Measurements from ENCODE around the gene ALKAL2. TPM values are rescaled to one million over a fixed set of nuclear protein-coding genes. Genes with fewer than 3 reads are reported as not detected.

ALKAL2 gene
- total RNA-seq, 1 experiment from 2014 or later = not detected

DNA sequence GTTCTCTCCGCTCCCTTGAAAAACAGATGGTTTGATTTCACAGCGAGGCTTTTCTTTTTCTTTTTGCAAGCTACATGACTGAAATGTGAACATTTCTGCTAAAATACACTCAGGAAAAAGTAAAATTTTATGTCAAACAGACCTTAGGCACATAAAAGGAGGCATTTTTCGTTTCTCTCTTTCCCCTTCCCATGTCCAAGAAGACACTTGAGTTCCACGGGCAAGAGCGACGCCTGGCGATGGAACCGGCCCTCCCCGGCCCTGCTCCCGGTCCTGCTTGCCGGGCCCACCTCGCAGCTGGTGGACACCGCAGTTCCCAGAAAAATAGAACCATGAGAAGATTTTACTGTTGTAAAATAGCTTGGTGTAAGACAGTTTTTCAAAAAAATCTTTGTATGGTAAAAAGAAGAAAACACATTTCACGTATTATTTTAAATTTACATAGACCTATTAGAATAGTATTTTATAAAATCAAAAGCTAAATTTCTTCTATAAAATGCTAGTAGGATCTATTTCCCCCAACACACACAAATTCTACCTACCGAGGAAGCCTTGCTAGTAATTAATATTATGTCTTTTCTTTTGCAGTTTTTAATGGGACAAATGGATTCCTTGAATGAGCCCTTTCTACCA lies 2.3 kb upstream of the ALKAL2 start:
- peak; percentile 65 for DNase-seq (ENCODE audit: low read depth)

DNA sequence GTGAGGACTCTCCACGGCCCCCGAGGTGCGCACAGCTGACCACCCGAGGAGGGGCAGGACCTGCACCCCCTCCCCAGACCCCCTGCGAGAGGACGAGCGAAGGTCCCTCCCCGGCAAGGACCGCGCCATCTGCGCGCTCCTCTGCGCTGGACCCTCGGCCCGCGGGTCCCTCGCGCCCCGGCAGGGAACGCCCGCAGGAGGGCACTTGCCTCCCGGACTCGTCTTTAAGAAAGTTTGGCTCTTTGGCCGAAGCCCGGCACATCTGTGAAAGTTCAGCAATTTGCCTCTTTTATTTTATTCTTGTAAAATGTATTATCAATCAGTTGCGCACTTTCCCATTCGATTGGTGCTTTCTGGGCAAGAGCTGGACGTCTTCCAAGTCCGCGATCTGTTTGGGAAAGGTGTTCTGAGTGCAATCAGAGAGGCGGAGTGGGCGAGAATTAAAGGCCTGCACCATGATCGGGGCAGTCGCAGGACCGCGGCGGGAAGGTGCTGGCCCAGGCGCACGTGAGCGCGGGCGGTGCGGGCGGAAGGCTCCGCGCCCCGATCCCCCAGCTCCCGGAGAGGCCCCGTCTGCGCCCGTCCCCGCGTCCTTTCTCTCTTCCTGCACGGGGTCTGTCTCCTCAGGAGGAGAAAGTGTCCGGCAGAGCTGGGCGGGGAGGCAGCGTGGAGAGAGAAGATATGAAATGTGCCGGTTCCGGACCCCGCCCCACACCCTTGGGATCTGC lies 1.6 kb upstream of the ALKAL2 start:
- DNase-seq (ENCODE audit: low read depth) = peak; percentile 14

DNA sequence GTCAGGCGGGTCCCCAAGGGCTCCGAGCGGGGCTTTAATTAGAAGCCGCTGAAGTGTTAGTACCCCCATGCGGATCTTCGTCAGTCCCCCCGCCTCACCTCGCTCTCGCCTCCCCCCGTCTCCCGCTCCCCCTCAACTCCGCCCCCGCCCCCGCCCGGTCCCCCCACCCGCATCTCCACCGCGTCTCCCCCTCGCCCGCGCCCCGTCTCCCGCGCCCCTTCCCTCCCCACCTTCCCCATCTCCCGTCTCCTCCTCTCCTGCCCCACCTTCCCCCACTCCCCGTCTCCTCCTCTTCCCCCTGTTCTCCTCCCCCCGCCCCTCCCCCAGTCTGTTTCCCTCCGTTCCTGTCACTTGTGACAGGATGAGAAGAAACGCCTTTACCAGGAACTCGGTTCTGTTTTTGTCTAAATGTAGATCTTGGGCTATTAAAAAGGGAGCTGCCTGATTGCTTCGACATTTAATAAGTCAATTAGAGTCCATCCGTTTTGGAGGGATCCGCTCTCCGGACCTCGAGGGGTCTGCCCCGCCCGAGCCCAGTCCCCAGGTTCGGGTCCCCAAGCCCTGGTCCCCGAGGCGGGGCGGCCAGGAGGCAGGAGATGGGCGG lies 969 bp upstream of the ALKAL2 start:
- DNase-seq (ENCODE audit: low read depth) = no peak

DNA sequence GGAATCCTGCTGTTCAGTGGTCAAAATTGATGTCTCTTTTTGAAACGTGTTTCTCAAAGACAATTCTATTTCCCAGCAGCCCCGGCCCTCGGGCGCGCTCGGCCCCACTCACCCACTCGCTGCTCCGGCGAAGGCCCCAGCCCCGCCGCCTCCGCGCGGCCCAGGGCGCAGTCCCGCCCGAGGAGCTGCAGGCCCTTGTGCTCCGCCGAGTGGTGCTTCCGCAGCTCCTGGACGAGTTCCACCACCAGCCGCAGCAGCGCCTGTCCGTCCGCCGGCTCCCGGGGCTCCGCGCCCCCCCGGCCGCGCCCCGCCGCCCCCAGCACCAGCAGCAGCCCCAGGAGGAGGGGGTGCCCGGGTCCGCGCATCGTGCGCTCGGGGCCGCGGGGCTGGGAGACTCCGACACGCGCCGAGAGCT lies 413 bp downstream of the ALKAL2 start:
- no peak for DNase-seq (ENCODE audit: low read depth)

DNA sequence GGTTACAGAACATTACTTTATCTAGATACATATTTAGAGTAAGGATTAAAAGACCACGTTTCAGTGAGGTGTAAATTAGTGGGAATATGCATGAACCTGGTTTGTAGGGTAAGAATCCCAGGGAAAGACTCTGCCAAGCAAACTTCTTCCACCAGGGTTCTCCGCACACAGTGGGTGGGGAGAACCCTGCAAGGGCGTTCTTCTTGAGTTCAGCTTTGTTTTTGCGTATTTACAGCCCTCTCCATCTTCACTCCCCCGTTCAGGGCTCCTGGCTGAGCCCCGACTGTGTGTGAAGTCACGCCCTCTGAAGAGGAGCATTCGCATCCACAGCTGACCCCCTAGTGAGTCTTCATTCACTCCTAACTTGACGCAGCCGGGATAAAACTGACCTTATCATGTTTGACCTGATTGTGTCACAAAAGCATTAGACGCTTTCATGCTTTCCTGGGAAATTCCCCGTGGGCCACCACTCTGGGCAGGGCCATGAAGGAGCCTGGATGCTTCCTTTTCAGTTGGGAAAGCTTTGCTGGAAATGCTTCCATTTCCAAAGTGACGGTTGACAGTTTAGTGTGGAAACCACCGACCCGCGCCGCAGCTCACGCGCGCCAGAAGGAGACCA lies 1.0 kb downstream of the ALKAL2 start:
- no peak for DNase-seq (ENCODE audit: low read depth)

DNA sequence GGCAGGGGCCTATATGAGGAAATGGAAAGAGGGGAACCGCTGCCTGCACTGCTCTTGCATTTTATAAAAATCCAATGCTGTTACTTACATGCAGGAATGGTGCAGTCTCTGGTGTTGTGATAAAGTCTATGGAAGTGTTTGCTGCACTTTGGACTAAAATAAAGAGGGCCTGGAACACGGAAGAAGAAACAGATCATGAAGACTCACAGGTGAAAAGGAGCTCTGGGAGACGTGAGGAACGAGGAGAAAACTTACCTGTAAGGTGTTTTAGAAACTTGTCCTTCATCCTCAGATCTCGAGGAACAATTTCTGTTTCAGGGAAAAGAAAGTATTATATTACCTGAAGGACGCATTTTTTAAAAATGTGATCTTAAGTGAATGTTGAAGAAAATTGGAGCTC lies 1.9 kb downstream of the ALKAL2 start:
- DNase-seq (ENCODE audit: low read depth) = no peak

DNA sequence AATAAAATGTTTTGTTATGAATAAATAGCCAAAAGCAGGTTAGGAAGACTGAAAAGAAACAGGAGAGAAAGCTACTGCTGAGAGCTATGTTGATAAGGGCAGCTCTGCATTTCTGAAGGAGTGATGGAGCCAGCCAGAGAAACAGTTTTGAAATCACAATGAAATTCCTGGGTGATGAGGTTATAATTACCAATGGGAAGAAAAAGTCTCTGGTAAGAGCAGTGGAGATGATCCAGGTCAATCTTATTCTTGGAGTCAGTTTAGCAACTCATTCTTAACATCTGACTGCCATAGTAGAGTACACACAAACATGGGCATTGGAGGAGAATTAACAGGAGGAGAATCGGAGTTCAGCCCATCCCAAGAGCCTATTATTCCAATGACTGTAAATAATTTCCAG lies 2.4 kb downstream of the ALKAL2 start:
- DNase-seq (ENCODE audit: low read depth) = peak; percentile 38

DNA sequence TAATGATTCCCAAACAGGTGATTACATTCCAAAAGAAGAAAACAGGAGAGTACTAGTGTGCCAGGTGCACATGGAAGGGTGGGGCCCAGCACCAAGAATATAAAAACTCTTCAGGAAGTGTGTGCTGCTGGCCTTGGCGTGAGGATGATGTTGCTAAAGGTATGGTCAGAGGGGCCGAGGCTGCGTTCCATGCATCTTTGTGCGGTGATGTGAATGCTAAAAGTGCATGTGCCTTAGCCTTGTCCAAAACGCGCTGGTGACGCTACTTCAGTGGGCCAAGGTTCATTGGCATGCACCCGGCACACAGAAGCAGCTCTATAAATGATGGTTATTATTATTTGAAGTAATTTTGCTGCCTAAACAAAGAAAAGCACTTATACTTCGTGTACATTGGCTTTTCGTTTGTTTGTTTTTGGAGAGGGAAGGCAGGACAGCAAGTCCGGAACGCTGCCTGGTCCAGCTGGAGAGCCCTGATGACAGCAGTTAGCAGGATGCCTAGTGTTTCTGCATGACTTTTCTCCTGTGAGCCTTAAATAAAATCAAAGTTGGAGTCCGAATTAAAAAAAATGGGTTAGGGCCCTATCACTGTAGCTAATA lies 2.9 kb downstream of the ALKAL2 start:
- no peak for DNase-seq (ENCODE audit: low read depth)

DNA sequence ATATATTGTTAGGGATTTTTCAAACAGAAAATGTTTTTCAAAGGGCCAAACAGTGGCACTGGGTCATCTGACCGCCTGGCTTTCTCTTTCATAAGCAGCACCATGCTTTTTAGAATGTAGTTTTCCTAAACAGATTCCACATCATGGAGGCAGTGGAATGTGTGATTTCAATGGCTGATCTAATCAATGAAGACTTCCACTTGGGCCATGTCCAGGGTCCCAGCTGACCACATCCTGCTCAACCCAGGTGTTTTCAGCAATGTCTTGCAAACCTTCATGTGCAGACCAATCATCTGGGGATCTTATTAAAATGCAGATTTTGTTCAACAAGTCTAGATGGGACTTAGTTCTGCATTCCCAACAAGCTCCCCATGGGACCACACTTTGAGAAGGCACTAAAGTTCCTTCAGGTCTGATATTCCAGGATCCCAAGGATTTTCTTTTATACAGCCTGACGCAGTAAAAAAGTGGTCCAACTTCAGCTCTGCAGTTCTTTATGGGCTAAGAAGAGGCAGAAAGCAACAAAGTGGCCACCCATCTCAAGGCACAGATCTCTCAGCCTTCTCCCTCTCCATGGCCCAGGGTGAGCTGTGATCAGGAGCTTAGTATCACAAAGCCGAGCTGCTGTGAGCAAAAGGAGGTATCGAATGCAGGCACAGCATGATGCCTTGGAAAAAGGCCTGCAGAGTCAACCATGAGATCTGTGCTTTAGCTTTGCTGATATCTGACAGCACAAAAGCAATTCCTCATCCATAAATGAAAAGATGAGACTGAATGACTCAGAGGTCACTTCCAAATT lies 3.7 kb downstream of the ALKAL2 start:
- DNase-seq (ENCODE audit: low read depth) = peak; percentile 18

DNA sequence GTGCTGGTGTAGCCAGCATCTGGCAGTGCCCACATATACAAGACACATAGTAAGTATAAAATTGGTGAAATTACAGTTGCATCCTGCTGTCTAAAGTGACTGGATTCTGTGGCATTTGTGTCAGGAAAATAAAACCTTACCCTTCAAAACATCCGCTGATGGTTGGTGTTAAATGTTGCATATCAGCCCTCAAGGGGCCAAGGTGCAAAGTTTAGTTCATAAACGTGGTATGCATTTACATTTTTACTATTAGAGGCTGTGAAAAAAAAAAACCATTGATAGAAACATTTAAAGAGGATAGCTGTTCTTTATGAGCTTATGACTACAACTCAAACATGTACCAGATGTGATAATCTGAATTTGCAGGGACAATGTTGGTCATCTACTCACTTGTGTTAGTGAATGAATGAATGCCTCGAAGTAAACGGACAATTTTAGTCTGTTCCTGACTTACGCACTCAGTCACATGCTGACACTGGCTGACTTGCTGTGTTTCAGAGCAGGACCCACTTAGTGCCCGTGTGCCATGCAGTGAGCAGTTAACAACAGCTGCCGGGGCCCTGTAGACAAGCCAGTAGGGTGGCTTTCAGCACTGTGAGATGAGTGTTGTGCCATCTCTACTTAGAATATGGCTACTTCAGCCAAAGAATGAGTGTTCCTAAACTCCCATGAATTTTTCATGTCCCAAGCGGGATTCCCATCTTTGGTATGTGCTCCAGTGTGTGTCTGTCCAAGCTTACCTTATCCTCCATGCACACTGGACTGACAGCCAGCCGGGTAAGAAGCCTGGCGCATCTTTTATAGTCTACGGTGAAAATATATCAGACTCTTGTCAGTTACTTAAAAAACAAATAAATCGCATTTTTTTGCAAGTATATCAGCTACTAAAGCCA lies 5.3 kb downstream of the ALKAL2 start:
- DNase-seq (ENCODE audit: low read depth) = no peak

DNA sequence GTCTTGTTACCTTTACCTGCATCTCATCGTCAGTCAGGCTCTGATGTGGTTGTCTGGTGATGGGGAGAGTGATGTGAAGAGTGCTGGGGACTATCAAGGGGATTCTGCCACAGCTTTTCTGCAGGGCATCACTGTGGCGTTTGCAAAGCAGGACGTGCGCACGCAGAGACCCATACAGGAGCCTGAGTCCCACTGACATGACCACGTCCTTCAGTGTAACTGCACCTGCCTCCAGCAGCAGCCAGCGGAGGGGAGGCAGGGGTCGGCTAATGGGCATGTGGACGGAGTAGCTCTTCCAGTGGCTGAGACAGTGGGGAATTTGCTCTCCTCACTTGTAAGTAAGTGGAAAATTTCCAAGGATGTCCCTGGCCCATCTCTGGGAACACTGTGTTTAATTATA lies 6.5 kb downstream of the ALKAL2 start:
- DNase-seq (ENCODE audit: low read depth) = no peak

DNA sequence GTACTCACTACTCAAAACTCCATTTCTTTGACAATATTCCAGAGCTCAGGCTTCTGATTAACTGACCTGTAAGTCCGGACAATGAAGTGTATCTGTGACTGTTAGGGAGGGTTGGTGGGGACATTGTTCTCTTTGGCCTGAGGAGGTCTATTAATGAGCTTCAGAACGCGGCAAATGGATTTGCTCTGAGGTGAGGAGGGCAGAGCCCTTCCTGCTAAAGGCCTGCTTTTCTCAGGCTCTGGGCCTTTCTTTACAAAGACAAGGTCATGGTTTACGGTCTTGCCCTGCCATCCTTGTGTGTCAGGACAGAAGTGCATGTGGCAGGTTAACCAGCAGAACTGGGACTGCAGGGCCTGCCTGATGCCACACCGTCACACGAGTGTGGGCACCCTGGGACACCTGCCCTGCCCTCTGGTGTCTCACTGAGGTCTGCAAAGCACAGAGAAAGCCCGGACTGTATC lies 7.2 kb downstream of the ALKAL2 start:
- DNase-seq (ENCODE audit: low read depth) = no peak

DNA sequence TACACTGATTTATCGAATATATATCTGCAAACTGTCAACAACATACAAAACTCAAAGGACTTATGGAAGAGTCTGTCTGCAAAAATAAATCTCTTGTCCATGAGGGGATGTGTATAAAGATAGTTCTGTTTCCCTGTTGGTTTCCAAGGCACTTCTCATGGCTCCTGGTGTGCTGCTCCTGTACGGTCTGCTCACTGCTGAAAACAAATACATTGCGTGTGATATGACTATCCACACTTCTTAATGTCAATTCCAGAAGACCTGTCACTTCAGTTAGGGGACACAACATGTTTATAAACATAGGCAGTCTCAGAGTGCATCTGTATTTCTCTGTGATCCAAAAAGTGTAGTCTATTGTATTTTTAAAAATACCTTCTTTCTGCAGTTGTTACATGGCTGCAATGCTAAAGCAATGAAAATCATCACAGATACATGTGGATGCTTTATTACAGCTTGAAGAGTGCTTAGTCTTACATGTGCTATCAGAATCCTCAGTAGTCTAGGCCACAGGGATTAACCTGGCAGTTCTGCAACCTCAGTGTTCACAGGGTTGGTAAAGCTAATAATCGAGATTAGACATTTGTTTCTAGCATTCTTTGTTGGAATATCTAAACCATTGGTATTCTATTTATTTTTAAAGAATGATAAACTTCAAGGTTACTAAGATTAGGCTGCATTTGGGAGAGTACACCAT lies 7.8 kb downstream of the ALKAL2 start:
- no peak for DNase-seq (ENCODE audit: low read depth)

DNA sequence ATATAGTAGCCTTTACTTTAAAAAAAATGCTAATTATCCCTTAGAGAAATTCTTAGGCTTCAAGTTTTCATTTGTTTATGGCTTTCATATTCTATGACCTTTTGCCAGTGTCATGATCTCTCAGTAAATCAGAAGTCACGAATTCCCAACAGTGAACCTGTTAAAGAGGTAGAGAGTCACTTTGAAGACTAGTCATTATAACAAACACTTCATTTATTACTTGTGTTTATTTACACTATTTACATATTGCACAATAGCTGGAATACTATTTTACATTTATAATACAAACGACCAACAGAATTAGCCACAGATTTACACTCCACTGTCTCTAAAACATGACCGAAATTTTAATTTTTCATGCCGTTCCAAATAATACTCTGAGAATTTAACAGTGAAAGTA lies 8.5 kb downstream of the ALKAL2 start:
- DNase-seq (ENCODE audit: low read depth) = no peak

DNA sequence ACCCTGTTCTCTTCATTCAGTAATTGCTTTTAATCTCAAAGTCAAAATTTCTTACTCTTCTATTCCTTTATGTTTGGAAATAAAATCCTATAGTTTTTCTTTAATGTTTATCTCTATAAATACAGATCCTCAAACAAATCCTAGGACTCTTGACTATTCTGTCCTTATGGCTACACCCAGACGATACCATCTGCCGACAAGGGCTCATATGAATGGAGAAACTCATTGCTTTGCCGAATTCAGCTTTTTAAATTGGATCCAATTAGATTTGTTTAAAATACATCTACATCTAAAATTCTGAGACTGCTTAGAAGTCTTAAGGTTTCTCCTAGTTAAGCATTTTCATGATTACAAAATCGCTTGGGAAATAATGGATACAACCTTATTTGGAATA lies 9.0 kb downstream of the ALKAL2 start:
- DNase-seq (ENCODE audit: low read depth) = no peak

DNA sequence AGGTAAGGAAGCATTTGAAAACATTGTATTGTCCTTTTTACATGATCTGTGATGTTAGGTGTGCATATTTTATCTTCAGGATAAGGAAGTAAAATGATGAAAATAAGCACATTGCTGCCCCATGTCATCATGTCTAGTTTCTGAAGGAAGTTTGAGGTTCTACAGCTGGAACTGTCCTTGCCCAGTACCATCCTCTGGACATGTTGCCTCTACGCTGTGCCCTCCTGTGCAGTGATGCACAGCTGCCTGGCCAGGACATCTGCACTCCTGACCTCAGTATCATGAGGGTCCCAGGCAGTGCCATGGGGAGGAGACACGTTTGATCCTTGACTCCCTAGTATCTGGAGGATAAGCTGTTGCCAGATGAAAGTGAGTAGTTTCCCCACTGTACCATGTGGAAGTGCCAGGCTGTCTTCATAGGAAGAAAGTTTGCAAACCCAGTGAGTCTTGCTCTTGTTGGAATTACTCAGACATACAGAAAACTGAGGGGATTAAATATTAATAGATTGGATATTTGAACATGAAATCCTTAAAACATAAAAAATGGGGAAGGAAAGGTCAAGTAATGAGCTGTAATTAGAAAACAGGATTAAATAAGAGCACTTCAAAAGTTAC lies 9.5 kb downstream of the ALKAL2 start:
- DNase-seq (ENCODE audit: low read depth) = no peak

DNA sequence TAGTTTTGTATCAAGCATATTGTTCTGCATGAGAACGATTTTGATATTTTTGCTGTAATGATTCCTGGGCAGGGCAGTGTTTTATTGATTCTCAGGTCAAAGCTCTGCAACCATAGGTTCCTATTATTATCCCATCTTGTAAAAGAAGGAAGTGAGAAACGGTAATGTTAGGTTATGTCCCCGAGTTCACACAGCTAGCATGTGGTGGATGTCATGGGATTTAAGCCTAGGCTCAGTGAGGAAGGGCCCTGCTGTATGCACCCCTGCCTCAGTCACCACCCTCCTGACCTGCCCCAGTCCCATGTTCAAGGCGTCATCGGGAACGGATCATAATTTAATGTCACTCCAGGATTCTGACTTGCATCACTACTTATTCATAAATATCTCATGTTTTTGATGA lies 12.4 kb downstream of the ALKAL2 start:
- no peak for DNase-seq (ENCODE audit: low read depth)

DNA sequence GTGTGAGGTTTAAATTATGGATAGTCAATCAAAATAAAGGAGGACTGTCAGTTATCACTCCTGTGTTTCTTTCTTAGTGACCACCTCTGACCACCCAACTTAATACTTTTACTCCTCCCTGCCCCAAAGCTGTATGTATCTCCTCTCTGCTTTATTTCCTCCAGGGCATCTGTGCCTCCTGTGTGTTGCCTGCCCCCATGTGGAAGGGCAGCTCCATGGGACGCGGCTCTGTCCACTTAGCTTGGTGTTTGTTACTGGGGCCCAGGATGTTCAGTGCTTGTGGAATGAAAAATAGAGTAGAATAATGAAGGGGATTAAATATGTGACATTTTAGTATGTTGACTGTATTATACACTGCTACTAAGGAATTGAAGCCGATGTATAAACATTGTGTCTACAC lies 13.4 kb downstream of the ALKAL2 start:
- DNase-seq (ENCODE audit: low read depth) = no peak

DNA sequence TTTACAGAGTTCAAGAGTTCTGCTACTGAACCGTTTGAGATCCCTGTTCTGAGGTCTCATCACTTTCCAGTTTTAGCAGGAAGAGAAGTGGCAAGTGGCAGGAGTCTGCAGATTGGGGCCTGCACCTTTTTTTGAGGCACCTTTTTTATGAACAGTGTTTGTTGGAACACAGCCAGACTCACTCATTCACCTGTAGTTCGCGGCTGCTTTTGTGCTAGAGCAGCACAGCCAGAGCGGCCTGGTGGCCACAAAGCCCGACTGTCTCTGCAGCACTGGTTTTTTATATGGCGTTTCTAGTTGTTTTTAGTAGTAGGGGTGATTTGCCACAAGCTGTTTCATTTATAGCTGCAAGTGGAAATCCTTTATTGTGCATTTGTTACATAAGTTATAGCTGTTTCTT lies 14.6 kb downstream of the ALKAL2 start:
- DNase-seq (ENCODE audit: low read depth) = no peak
